ENCODE measurements around the gene ENTPD6. TPM values are rescaled to one million over a fixed set of nuclear protein-coding genes. Genes with fewer than 3 reads are reported as not detected.

Gene ENTPD6
- total RNA-seq, 1 donor from 2014 or later, result 57.8 TPM

- FAIRE-seq, result no peak
- H3K27me3 Mint-ChIP-seq (ENCODE audit: low read depth, unreplicated experiment), result no peaks in the 10 kb centered on the region
- H3K27ac Mint-ChIP-seq (ENCODE audit: unreplicated experiment), result no peak overlapping the region
- Histone ChIP-seq H4K20me1 (ENCODE audit: insufficient read depth, low read length) (peaks cover 76% of the 10 kb centered on the region), H3K36me3 (ENCODE audit: insufficient read depth, low read length) (peaks cover 40% of the 10 kb centered on the region), H3K9ac (ENCODE audit: low read length) (no peak overlapping the region), H2AFZ (ENCODE audit: low read depth, low read length) (no peak overlapping the region), H3K4me3 (ENCODE audit: insufficient read depth, low read depth, low read length) (no peak overlapping the region), H3K27ac (ENCODE audit: low read depth, low read length) (no peak overlapping the region), H3K27me3 (ENCODE audit: insufficient read depth, low read length) (no peaks in the 10 kb centered on the region), H3K4me2 (ENCODE audit: low read length) (no peak overlapping the region), H3K4me1 (ENCODE audit: insufficient read depth, low read length) (no peaks in the 10 kb centered on the region), H3K9me3 (ENCODE audit: insufficient read depth, low read depth, low read length) (no peaks in the 10 kb centered on the region), H3K79me2 (ENCODE audit: insufficient read depth, low read length) (peaks cover 50% of the 10 kb centered on the region)
- peaks cover 15% of the 10 kb centered on the region for H3K36me3 Mint-ChIP-seq (ENCODE audit: low read depth, unreplicated experiment)
- H3K4me3 Mint-ChIP-seq (ENCODE audit: unreplicated experiment), result no peak overlapping the region
- DNase-seq (ENCODE audit: low read depth), result no peak
- no peaks in the 10 kb centered on the region for H3K9me3 Mint-ChIP-seq (ENCODE audit: unreplicated experiment)
- H3K4me1 Mint-ChIP-seq (ENCODE audit: low read depth, unreplicated experiment), result peaks cover 7% of the 10 kb centered on the region
- no peak for TF ChIP-seq EZH2 (IDR thresholded peaks at IDR 0.05; ENCODE audit: insufficient read depth, low read length)
- no peak for TF ChIP-seq CTCF (IDR thresholded peaks at IDR 0.05; ENCODE audit: insufficient read depth, low read depth, low read length)
Observed at GRCh38 chr20:25273541-25274358, 78.2 kb downstream of the ENTPD6 start.

GRCh38 chr20:25274481-25274880 is 79.0 kb downstream of the ENTPD6 start:
- peaks cover 73% of the 10 kb centered on the region for H4K20me1 ChIP-seq (ENCODE audit: insufficient read depth, low read length)
- FAIRE-seq (no peak), DNase-seq (ENCODE audit: low read depth) (no peak)
- H3K4me2 ChIP-seq (ENCODE audit: low read length), result no peak overlapping the region
- TF ChIP-seq CTCF (IDR thresholded peaks at IDR 0.05; ENCODE audit: insufficient read depth, low read depth, low read length) (no peak), EZH2 (IDR thresholded peaks at IDR 0.05; ENCODE audit: insufficient read depth, low read length) (no peak)
- Mint-ChIP-seq H3K4me1 (ENCODE audit: low read depth, unreplicated experiment) (peaks cover 7% of the 10 kb centered on the region), H3K27ac (ENCODE audit: unreplicated experiment) (no peak overlapping the region), H3K4me3 (ENCODE audit: unreplicated experiment) (no peak overlapping the region), H3K9me3 (ENCODE audit: unreplicated experiment) (no peaks in the 10 kb centered on the region), H3K36me3 (ENCODE audit: low read depth, unreplicated experiment) (peaks cover 19% of the 10 kb centered on the region), H3K27me3 (ENCODE audit: low read depth, unreplicated experiment) (no peaks in the 10 kb centered on the region)
- H3K36me3 ChIP-seq (ENCODE audit: insufficient read depth, low read length), result peaks cover 40% of the 10 kb centered on the region
- H3K27me3 ChIP-seq (ENCODE audit: insufficient read depth, low read length), result no peaks in the 10 kb centered on the region
- H3K79me2 ChIP-seq (ENCODE audit: insufficient read depth, low read length), result peaks cover 43% of the 10 kb centered on the region
- no peaks in the 10 kb centered on the region for H3K9me3 ChIP-seq (ENCODE audit: insufficient read depth, low read depth, low read length)
- no peak overlapping the region for H3K4me3 ChIP-seq (ENCODE audit: insufficient read depth, low read depth, low read length)
- H2AFZ ChIP-seq (ENCODE audit: low read depth, low read length), result no peak overlapping the region
- H3K27ac ChIP-seq (ENCODE audit: low read depth, low read length), result no peak overlapping the region
- H3K4me1 ChIP-seq (ENCODE audit: insufficient read depth, low read length), result no peaks in the 10 kb centered on the region
- H3K9ac ChIP-seq (ENCODE audit: low read length), result no peak overlapping the region
